Measurements from ENCODE around the gene IL10RB.

DNA sequence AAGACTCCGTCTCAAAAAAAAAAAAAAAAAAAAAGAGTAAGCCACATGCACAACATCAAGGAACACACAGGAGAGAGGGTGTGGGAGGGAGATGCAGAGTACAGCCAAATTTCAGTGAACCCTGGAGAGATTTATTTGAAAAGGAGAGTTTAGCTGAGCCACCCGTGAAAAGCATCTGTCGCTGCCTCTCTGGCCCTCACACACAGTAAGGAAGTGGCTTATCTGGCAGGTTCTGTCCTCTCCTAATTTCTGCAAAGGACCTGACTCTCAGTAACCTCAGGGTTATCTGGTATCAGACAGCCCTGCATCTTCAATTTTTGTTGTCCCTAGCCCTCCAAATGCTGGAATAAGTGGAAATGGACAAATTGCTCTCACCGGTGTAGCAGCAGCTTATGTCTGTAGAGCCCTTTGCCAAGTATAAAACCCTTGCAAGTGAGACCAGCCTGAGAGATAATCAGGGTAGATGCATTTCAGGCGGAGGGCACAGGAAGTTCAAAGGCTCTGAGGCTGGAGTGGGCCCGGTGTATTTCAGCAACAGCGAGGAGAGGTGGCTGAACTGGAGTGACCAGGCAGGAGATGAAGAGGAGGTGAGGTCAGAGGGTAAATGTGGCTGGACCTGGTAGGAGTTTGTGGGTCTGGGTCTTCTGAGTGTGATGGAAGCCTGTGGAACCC lies 16.7 kb upstream of the IL10RB start:
- TF ChIP-seq CTCF (IDR thresholded peaks at IDR 0.05): no peak
- TF ChIP-seq EZH2 (IDR thresholded peaks at IDR 0.05; ENCODE audit: borderline replicate concordance, insufficient read depth, low read depth, low read length, poor library complexity, severe bottlenecking): no peak
